H1 (cell line): ENCODE measurements around the gene LTBP1. TPM values are rescaled to one million over a fixed set of nuclear protein-coding genes. Genes with fewer than 3 reads are reported as not detected.

Source experiments
- CTCF ChIA-PET: fragments of 300-600 bp; sonication (Branson Sonifier 250); formaldehyde crosslinking; loops from one replicate; lab custom pipeline; 2021; ENCODE audit not compliant: partially characterized antibody; lab: Charles Lee
- POLR2A ChIA-PET: fragments of 300-600 bp; sonication (Branson Sonifier 250); formaldehyde crosslinking; loops from one replicate; lab custom pipeline; 2021; ENCODE audit warnings: inconsistent platforms; ENCODE audit not compliant: partially characterized antibody; lab: Charles Lee
- DNase-seq, 2 experiments: peaks; one replicate each; pipeline versions ENCODE4 v3.0.0 to v3.0.0-alpha.2; 2010 to 2022; ENCODE audit warnings: low spot score in 2 of 2, low read depth in 1 of 2, mixed read lengths in 1 of 2
- FAIRE-seq: peaks from 2 replicates; lab custom pipeline; 2011; peaks lifted over from hg19 to GRCh38; lab: Jason Lieb, UNC
- H2AFZ ChIP-seq: 2 replicates; pipeline ENCODE4 v1.8.1; 2012; ENCODE audit warnings: low read length, inconsistent platforms
- H2AK5ac ChIP-seq: 2 replicates; pipeline ENCODE4 v1.6.1; 2013; ENCODE audit warnings: low read depth, low read length
- H2BK120ac ChIP-seq: replicated peaks from 2 replicates; pipeline ENCODE3; 2013; ENCODE audit warnings: low read depth, low read length, inconsistent platforms
- H2BK12ac ChIP-seq: 2 replicates; pipeline ENCODE4 v1.6.1; 2013; ENCODE audit warnings: low read depth, low read length
- H2BK15ac ChIP-seq: 2 replicates; pipeline ENCODE4 v1.6.1; 2013; ENCODE audit warnings: low read length
- H2BK20ac ChIP-seq: 2 replicates; pipeline ENCODE4 v1.6.1; 2013; ENCODE audit warnings: low read length
- H2BK5ac ChIP-seq: 2 replicates; pipeline ENCODE4 v1.6.1; 2013; ENCODE audit warnings: low read depth, low read length
- H3K14ac ChIP-seq: 2 replicates; pipeline ENCODE4 v1.6.1; 2013; ENCODE audit warnings: inconsistent platforms; ENCODE audit not compliant: insufficient read length
- H3K18ac ChIP-seq: 2 replicates; pipeline ENCODE4 v1.6.1; 2013; ENCODE audit warnings: low read length; ENCODE audit errors: extremely low read depth
- H3K23ac ChIP-seq: 2 replicates; pipeline ENCODE4 v1.6.1; 2013; ENCODE audit warnings: inconsistent platforms; ENCODE audit not compliant: insufficient read length
- H3K23me2 ChIP-seq: 2 replicates; pipeline ENCODE4 v1.6.1; 2013; ENCODE audit warnings: low read depth, low read length
- H3K27ac ChIP-seq: 2 replicates; pipeline ENCODE4 v1.6.1; 2011; ENCODE audit warnings: low read depth, low read length, inconsistent platforms
- H3K27me3 ChIP-seq, 4 experiments: replicated peaks in 1 of 4; 1 replicate in 1 of 4; 2 replicates in 3 of 4; pipeline versions ENCODE4 v1.6.1 to v1.8.1; 2011 to 2013; ENCODE audit warnings: low read length in 3 of 4, mild to moderate bottlenecking in 3 of 4, inconsistent platforms in 2 of 4, mixed read lengths in 2 of 4, moderate library complexity in 1 of 4; ENCODE audit not compliant: control insufficient read depth in 3 of 4, insufficient read depth in 3 of 4; ENCODE audit errors: extremely low read depth in 1 of 4
- H3K36me3 ChIP-seq, 4 experiments: 2 replicates each; pipeline versions ENCODE4 v1.6.1 to v1.8.1; 2011 to 2013; ENCODE audit warnings: mild to moderate bottlenecking in 4 of 4, low read length in 3 of 4, moderate library complexity in 2 of 4, control low read depth in 1 of 4, inconsistent platforms in 1 of 4; ENCODE audit not compliant: insufficient read depth in 4 of 4, control insufficient read depth in 2 of 4
- H3K4ac ChIP-seq: replicated peaks from 2 replicates; pipeline ENCODE3; 2013; ENCODE audit warnings: low read length, low read depth, mixed read lengths, inconsistent platforms; ENCODE audit not compliant: insufficient read length
- H3K4me1 ChIP-seq, 4 experiments: replicated peaks in 1 of 4; 1 replicate in 1 of 4; 2 replicates in 3 of 4; pipeline versions ENCODE4 v1.6.1 to v1.8.1; 2011 to 2013; ENCODE audit warnings: low read length in 3 of 4, inconsistent platforms in 2 of 4, mixed read lengths in 1 of 4; ENCODE audit not compliant: insufficient read depth in 4 of 4, control insufficient read depth in 3 of 4
- H3K4me2 ChIP-seq, 2 experiments: 2 replicates each; pipeline versions ENCODE4 v1.6.1 to v1.8.1; 2011 to 2013; ENCODE audit warnings: low read depth in 2 of 2, low read length in 2 of 2, control low read depth in 1 of 2, inconsistent platforms in 1 of 2, mild to moderate bottlenecking in 1 of 2; ENCODE audit not compliant: insufficient read depth in 1 of 2
- H3K4me3 ChIP-seq, 4 experiments: fragments of 200-600, 300-600 bp in 1 of 4; sonication (generic), shearing (Covaris generic), sonication (Bioruptor Twin) in 1 of 4; 2 replicates each; pipeline versions ENCODE4 v1.5.1 to v1.8.1; 2011 to 2016; ENCODE audit warnings: low read length in 4 of 4, low read depth in 3 of 4, control low read depth in 2 of 4, inconsistent platforms in 2 of 4, mild to moderate bottlenecking in 2 of 4, mixed read lengths in 1 of 4, moderate library complexity in 1 of 4; ENCODE audit not compliant: insufficient read depth in 2 of 4; ENCODE audit errors: extremely low read depth in 1 of 4
- H3K56ac ChIP-seq: replicated peaks from 2 replicates; pipeline ENCODE3; 2013; ENCODE audit warnings: low read depth, mild to moderate bottlenecking, mixed read lengths, low read length, inconsistent platforms; ENCODE audit not compliant: insufficient read length
- H3K79me1 ChIP-seq: 2 replicates; pipeline ENCODE4 v1.6.1; 2013; ENCODE audit warnings: low read depth, low read length, control low read depth
- H3K79me2 ChIP-seq, 2 experiments: 2 replicates each; pipeline versions ENCODE4 v1.6.1 to v1.8.1; 2012 to 2013; ENCODE audit warnings: low read length in 2 of 2, mild to moderate bottlenecking in 2 of 2, inconsistent platforms in 1 of 2; ENCODE audit not compliant: insufficient read depth in 2 of 2, control insufficient read depth in 1 of 2
- H3K9ac ChIP-seq, 4 experiments: replicated peaks in 1 of 4; 1 replicate in 1 of 4; 2 replicates in 3 of 4; pipeline versions ENCODE4 v1.6.1 to v1.8.1; 2011 to 2013; ENCODE audit warnings: low read depth in 3 of 4, low read length in 3 of 4, control low read depth in 2 of 4, mild to moderate bottlenecking in 2 of 4, moderate library complexity in 2 of 4, inconsistent platforms in 1 of 4; ENCODE audit errors: extremely low read depth in 1 of 4
- H3K9me3 ChIP-seq, 2 experiments: 2 replicates each; pipeline versions ENCODE4 v1.6.1 to v1.8.1; 2012 to 2013; ENCODE audit warnings: mild to moderate bottlenecking in 2 of 2, moderate library complexity in 2 of 2, control low read depth in 1 of 2, inconsistent platforms in 1 of 2, low read depth in 1 of 2, low read length in 1 of 2, mixed read lengths in 1 of 2; ENCODE audit not compliant: insufficient read depth in 2 of 2
- H4K20me1 ChIP-seq, 2 experiments: replicated peaks in 1 of 2; 2 replicates each; pipeline versions ENCODE3 to v1.8.1; 2011 to 2013; ENCODE audit warnings: inconsistent platforms in 2 of 2, low read length in 2 of 2, mild to moderate bottlenecking in 1 of 2; ENCODE audit not compliant: insufficient read depth in 2 of 2, control insufficient read depth in 1 of 2
- H4K5ac ChIP-seq: 2 replicates; pipeline ENCODE4 v1.6.1; 2013; ENCODE audit warnings: low read length, low read depth, mixed read lengths, inconsistent platforms; ENCODE audit not compliant: insufficient read length
- H4K8ac ChIP-seq: 2 replicates; pipeline ENCODE4 v1.8.0; 2013; ENCODE audit warnings: mild to moderate bottlenecking, moderate library complexity, low read length, inconsistent platforms; ENCODE audit not compliant: insufficient read depth; ENCODE audit errors: extremely low read depth
- H4K91ac ChIP-seq: replicated peaks from 2 replicates; pipeline ENCODE3; 2013; ENCODE audit warnings: low read length, mixed read lengths, inconsistent platforms; ENCODE audit not compliant: insufficient read length
- BCL11A ChIP-seq, 2 experiments: IDR thresholded peaks; one replicate each; pipeline ENCODE4 v1.6.1; 2011; ENCODE audit warnings: low read depth in 2 of 2, low read length in 2 of 2, mild to moderate bottlenecking in 2 of 2
- CREB1 ChIP-seq: IDR thresholded peaks from 2 replicates; pipeline ENCODE4 v1.6.1; 2012; ENCODE audit warnings: inconsistent platforms
- HDAC6 ChIP-seq: IDR thresholded peaks from one replicate; pipeline ENCODE4 v1.7.1; 2012; ENCODE audit warnings: low read depth, mild to moderate bottlenecking, inconsistent platforms, low read length, moderate library complexity
- JUN ChIP-seq: IDR thresholded peaks from 2 replicates; pipeline ENCODE4 v1.6.1; 2011; ENCODE audit warnings: low read depth, mild to moderate bottlenecking, improper control_type of control experiment, low read length
- NRF1 ChIP-seq: IDR thresholded peaks from 2 replicates; pipeline ENCODE4 v1.6.1; 2011; ENCODE audit warnings: mild to moderate bottlenecking, low read depth, low read length, improper control_type of control experiment
- POU5F1 ChIP-seq: IDR thresholded peaks from 2 replicates; pipeline ENCODE4 v1.6.1; 2011; ENCODE audit warnings: low read depth, mild to moderate bottlenecking, low read length, moderate library complexity
- RAD21 ChIP-seq, 2 experiments: IDR thresholded peaks in 1 of 2; conservative IDR thresholded peaks in 1 of 2; 2 replicates each; pipeline ENCODE4 v1.6.1; 2011; ENCODE audit warnings: low read depth in 2 of 2, low read length in 2 of 2, improper control_type of control experiment in 1 of 2, inconsistent platforms in 1 of 2, mild to moderate bottlenecking in 1 of 2, moderate library complexity in 1 of 2
- RFX5 ChIP-seq: IDR thresholded peaks from 2 replicates; pipeline ENCODE4 v1.6.1; 2011; ENCODE audit warnings: low read depth, low read length, improper control_type of control experiment, borderline replicate concordance
- SAP30 ChIP-seq: fragments of 300-600 bp; sonication (generic); IDR thresholded peaks from 2 replicates; pipeline ENCODE4 v1.7.1; 2012; ENCODE audit warnings: low read length, moderate library complexity, mild to moderate bottlenecking, inconsistent platforms; ENCODE audit not compliant: insufficient read depth, insufficient replicate concordance
- TAF1 ChIP-seq: IDR thresholded peaks from 2 replicates; pipeline ENCODE4 v1.6.1; 2011; ENCODE audit warnings: mild to moderate bottlenecking, low read depth, low read length
- YY1 ChIP-seq: IDR thresholded peaks from 2 replicates; pipeline ENCODE4 v1.6.1; 2011; ENCODE audit warnings: low read depth, mild to moderate bottlenecking, low read length
- WGBS, 2 experiments: shearing (Covaris generic) in 1 of 2; methylation state at CpG; one replicate each; pipeline versions ENCODE4 v1.1.6 to v1.1.7; 2013 to 2015; ENCODE audit warnings: low lambda C conversion rate in 2 of 2, mixed read lengths in 2 of 2, inconsistent platforms in 1 of 2, low coverage in 1 of 2, missing lambda C conversion rate in 1 of 2; ENCODE audit not compliant: insufficient replicate concordance in 2 of 2, insufficient coverage in 1 of 2, insufficient read length in 1 of 2; ENCODE audit errors: extremely low coverage in 1 of 2, missing lambda C conversion rate in 1 of 2; 5-methylcytosine and 5-hydroxymethylcytosine counted together
- polyA plus RNA-seq, 7 experiments: library from polyadenylated mRNA; depleted of rRNA in 3 of 7; stranded (reverse) in 5 of 7; unstranded in 2 of 7; fragments of >200 nt in 5 of 7; fragments of 200-250 nt in 2 of 7; gene quantifications; 1 replicate in 5 of 7; 2 replicates in 1 of 7; 4 replicates in 1 of 7; pipeline versions ENCODE4 v1.2.1 to v1.2.3, GENCODE V29; 2011 to 2013; ENCODE audit warnings: missing spikeins in 2 of 7, mixed read lengths in 2 of 7
- total RNA-seq: library from RNA; stranded (reverse); fragmentation: NEBNext Ultra II Directional; extraction: Animal tissue kit (Norgen Biotek cat#: 25700); gene quantifications from 2 replicates; pipeline ENCODE4 v1.2.1, GENCODE V29; 2021
- TF ChIP-seq, protein P1 (sequence below): IDR thresholded peaks from 2 replicates; pipeline ENCODE4 v1.6.1; 2011; ENCODE audit warnings: low read length, improper control_type of control experiment

Gene LTBP1
- total and polyA plus RNA-seq, 2 of the 8 experiments (the other 6 are each of a cell fraction or from before 2014, with no cell fraction given) = 15.4 to 24.7 TPM

DNA sequence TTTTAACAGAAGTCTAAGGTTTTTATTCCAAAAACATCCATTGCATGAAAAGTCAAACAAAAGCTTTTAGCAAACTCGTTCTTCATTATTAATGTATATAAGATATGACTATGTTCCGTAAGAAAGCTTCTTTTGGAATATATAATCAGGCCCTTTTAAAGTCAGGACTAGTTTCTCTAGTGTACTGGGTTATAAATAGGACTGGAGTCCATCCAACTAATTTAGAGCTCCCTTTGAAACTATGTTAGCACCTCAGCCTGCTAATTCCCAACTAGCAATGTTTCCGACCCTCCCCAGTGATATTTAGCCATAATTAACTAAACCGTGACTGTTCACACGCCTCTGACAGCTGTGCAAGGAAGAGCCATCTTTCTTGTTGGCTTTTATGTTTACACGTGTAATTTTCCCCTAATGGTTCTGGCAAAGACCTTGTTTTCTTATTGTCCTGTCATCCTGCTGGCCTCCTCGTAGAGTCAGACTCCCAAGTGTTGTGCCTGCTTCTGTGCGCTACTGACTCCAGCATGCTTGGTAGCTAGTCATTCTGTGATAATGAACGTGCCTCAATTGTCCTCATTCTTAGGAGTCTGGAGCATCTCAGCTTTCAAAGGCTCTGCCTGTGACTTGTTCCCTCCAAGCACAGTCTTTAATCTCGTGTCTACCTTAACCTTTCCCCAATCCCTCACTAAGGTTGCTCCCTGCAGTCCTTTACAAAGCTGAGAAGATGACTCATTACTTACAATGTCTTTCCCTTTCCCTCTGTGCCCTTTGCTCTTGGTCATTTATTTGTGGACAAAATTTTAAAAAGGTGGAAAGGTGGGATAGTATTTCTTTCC, 357.5 kb downstream of the LTBP1 start:
- Histone ChIP-seq H2BK12ac (no peak overlapping the region), H4K20me1 (no peaks in the 10 kb centered on the region), H2AFZ (no peak overlapping the region), H3K18ac (no peak overlapping the region), H3K4ac (no peak overlapping the region), H2BK15ac (no peak overlapping the region), H3K27ac (no peak overlapping the region), H3K23ac (no peak overlapping the region), H3K4me3 (no peak overlapping the region), H3K79me1 (no peaks in the 10 kb centered on the region), H3K27me3 (no peaks in the 10 kb centered on the region), H3K9me3 (no peaks in the 10 kb centered on the region), H4K91ac (no peak overlapping the region), H2BK5ac (no peak overlapping the region), H3K79me2 (no peaks in the 10 kb centered on the region), H3K23me2 (no peaks in the 10 kb centered on the region; the same call in 1 of the 2 replicates), H2BK120ac (no peak overlapping the region), H2BK20ac (no peak overlapping the region), H3K56ac (no peak overlapping the region), H4K8ac (no peak overlapping the region), H3K14ac (no peak overlapping the region), H4K5ac (no peak overlapping the region), H2AK5ac (no peak overlapping the region), H3K9ac (no peak overlapping the region), H3K4me2 (no peak overlapping the region), H3K36me3 (no peaks in the 10 kb centered on the region), H3K4me1 (no peaks in the 10 kb centered on the region)
- DNase-seq = no peak
- ChIA-PET POLR2A (no interaction called here), CTCF (no interaction called here)
- FAIRE-seq = no peak
- 82% methylated on average over 10 of the region's 10 CpGs; no CpG with 5 or more reads in 1 of the 2 experiments for WGBS, 2 experiments
- TF ChIP-seq POU5F1 (no peak), SAP30 (no peak), RAD21 (IDR thresholded peaks at IDR 0.05 in 1 of 2, conservative IDR thresholded peaks at IDR 0.05 in 1 of 2; ENCODE audit: low read depth in 2 of 2, low read length in 2 of 2) (no peak), RFX5 (no peak), YY1 (no peak), BCL11A (IDR thresholded peaks at IDR 0.05; ENCODE audit: low read depth in 2 of 2, low read length in 2 of 2) (no peak), HDAC6 (no peak), TAF1 (no peak), NRF1 (no peak), CREB1 (no peak), JUN (no peak)
- TF ChIP-seq, protein P1, sequence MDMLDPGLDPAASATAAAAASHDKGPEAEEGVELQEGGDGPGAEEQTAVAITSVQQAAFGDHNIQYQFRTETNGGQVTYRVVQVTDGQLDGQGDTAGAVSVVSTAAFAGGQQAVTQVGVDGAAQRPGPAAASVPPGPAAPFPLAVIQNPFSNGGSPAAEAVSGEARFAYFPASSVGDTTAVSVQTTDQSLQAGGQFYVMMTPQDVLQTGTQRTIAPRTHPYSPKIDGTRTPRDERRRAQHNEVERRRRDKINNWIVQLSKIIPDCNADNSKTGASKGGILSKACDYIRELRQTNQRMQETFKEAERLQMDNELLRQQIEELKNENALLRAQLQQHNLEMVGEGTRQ = no peak
